H1 (cell line): Measurements from ENCODE around the gene SELENBP1. TPM values are rescaled to one million over a fixed set of nuclear protein-coding genes. Genes with fewer than 3 reads are reported as not detected.

Source experiments
- E2F6 ChIP-seq: IDR thresholded peaks from 2 replicates; pipeline ENCODE4 v1.6.1; 2012; ENCODE audit warnings: inconsistent platforms
- polyA plus RNA-seq, 7 experiments: library from polyadenylated mRNA; depleted of rRNA in 3 of 7; stranded (reverse) in 5 of 7; unstranded in 2 of 7; fragments of >200 nt in 5 of 7; fragments of 200-250 nt in 2 of 7; gene quantifications; 1 replicate in 5 of 7; 2 replicates in 1 of 7; 4 replicates in 1 of 7; pipeline versions ENCODE4 v1.2.1 to v1.2.3, GENCODE V29; 2011 to 2013; ENCODE audit warnings: missing spikeins in 2 of 7, mixed read lengths in 2 of 7
- total RNA-seq: library from RNA; stranded (reverse); fragmentation: NEBNext Ultra II Directional; extraction: Animal tissue kit (Norgen Biotek cat#: 25700); gene quantifications from 2 replicates; pipeline ENCODE4 v1.2.1, GENCODE V29; 2021

SELENBP1 gene
- total and polyA plus RNA-seq, 2 of the 8 experiments (the other 6 are each of a cell fraction or from before 2014, with no cell fraction given): 20.0 to 32.4 TPM

GRCh38 chr1:151315565-151316235 is 56.8 kb downstream of the SELENBP1 start (continued):
- TF ChIP-seq E2F6: no peak

Other genes starting within 250 kb of the SELENBP1 start
- gene SEMA6C, start 226.1 kb downstream of the SELENBP1 start, total RNA-seq: 15.7 and 17.5 TPM in 2 replicates
- gene SEMA6C, start 226.1 kb downstream of the SELENBP1 start, polyA plus RNA-seq (2011; rRNA removed): 12.2 and 22.7 TPM in 2 replicates
- not detected in 2 replicates for gene TNFAIP8L2, start 216.1 kb downstream of the SELENBP1 start, total RNA-seq
- not detected in 2 replicates for gene TNFAIP8L2, start 216.1 kb downstream of the SELENBP1 start, polyA plus RNA-seq (2011; rRNA removed)
- 4.9 and 6.0 TPM in 2 replicates for gene LYSMD1, start 206.8 kb downstream of the SELENBP1 start, total RNA-seq
- gene LYSMD1, start 206.8 kb downstream of the SELENBP1 start, polyA plus RNA-seq (2011; rRNA removed): 2.4 and 2.5 TPM in 2 replicates
- 44.5 and 46.2 TPM in 2 replicates for gene SCNM1, start 206.6 kb downstream of the SELENBP1 start, total RNA-seq
- 13.6 and 17.3 TPM in 2 replicates for gene SCNM1, start 206.6 kb downstream of the SELENBP1 start, polyA plus RNA-seq (2011; rRNA removed)
- gene TMOD4, start 196.7 kb downstream of the SELENBP1 start, total RNA-seq: not detected in 2 replicates
- 0.42 and 0.63 TPM in 2 replicates for gene TMOD4, start 196.7 kb downstream of the SELENBP1 start, polyA plus RNA-seq (2011; rRNA removed)
- gene VPS72, start 182.5 kb downstream of the SELENBP1 start, total RNA-seq: 114 and 121 TPM in 2 replicates
- 86.6 and 86.8 TPM in 2 replicates for gene VPS72, start 182.5 kb downstream of the SELENBP1 start, polyA plus RNA-seq (2011; rRNA removed)
- 72.5 and 87.5 TPM in 2 replicates for gene PIP5K1A, start 174.2 kb downstream of the SELENBP1 start, total RNA-seq
- gene PIP5K1A, start 174.2 kb downstream of the SELENBP1 start, polyA plus RNA-seq (2011; rRNA removed): 96.0 and 105 TPM in 2 replicates
- 216 and 226 TPM in 2 replicates for gene PSMD4, start 118.0 kb downstream of the SELENBP1 start, total RNA-seq
- gene PSMD4, start 118.0 kb downstream of the SELENBP1 start, polyA plus RNA-seq (2011; rRNA removed): 284 and 293 TPM in 2 replicates
- 43.0 and 45.9 TPM in 2 replicates for gene ZNF687, start 90.4 kb downstream of the SELENBP1 start, total RNA-seq
- gene ZNF687, start 90.4 kb downstream of the SELENBP1 start, polyA plus RNA-seq (2011; rRNA removed): 69.9 and 91.9 TPM in 2 replicates
- 30.1 and 31.0 TPM in 2 replicates for gene PI4KB, start 45.3 kb downstream of the SELENBP1 start, total RNA-seq
- 33.1 and 37.1 TPM in 2 replicates for gene PI4KB, start 45.3 kb downstream of the SELENBP1 start, polyA plus RNA-seq (2011; rRNA removed)
- gene RFX5, start 25.5 kb downstream of the SELENBP1 start, total RNA-seq: 57.6 and 59.7 TPM in 2 replicates
- 27.8 and 29.9 TPM in 2 replicates for gene RFX5, start 25.5 kb downstream of the SELENBP1 start, polyA plus RNA-seq (2011; rRNA removed)
- 422 and 430 TPM in 2 replicates for gene PSMB4, start 26.9 kb upstream of the SELENBP1 start, total RNA-seq
- 1,009 and 1,098 TPM in 2 replicates for gene PSMB4, start 26.9 kb upstream of the SELENBP1 start, polyA plus RNA-seq (2011; rRNA removed)
- 105 and 109 TPM in 2 replicates for gene POGZ, start 86.8 kb upstream of the SELENBP1 start, total RNA-seq
- gene POGZ, start 86.8 kb upstream of the SELENBP1 start, polyA plus RNA-seq (2011; rRNA removed): 66.4 and 69.7 TPM in 2 replicates
- gene CGN, start 138.7 kb upstream of the SELENBP1 start, total RNA-seq: 52.7 and 54.6 TPM in 2 replicates
- 15.9 and 20.4 TPM in 2 replicates for gene CGN, start 138.7 kb upstream of the SELENBP1 start, polyA plus RNA-seq (2011; rRNA removed)
- gene TUFT1, start 167.6 kb upstream of the SELENBP1 start, total RNA-seq: 10.1 and 10.4 TPM in 2 replicates
- gene TUFT1, start 167.6 kb upstream of the SELENBP1 start, polyA plus RNA-seq (2011; rRNA removed): 6.6 and 7.3 TPM in 2 replicates
- gene SNX27, start 239.3 kb upstream of the SELENBP1 start, total RNA-seq: 61.2 and 65.4 TPM in 2 replicates
- 15.6 and 23.4 TPM in 2 replicates for gene SNX27, start 239.3 kb upstream of the SELENBP1 start, polyA plus RNA-seq (2011; rRNA removed)